Spinal cord (tissue), 10 donors: ENCODE results near the gene CEP170B. TPM values are rescaled to one million over a fixed set of nuclear protein-coding genes. Genes with fewer than 3 reads are reported as not detected.
"Not testable (repeated sequence)": the region's sequence is repeated elsewhere in the genome, so short reads cannot be mapped to it uniquely, and the experiment has no call there.

ENCODE experiments used
- DNase-seq, 6 donors: peaks; one replicate each; pipeline versions ENCODE4 v3.0.0 to v3.0.0-alpha.2; 2013 to 2015; ENCODE audit warnings: low spot score in 6 of 6, low read depth in 4 of 6
- H3K27ac ChIP-seq: one replicate; pipeline ENCODE4 v1.5.1; 2013; ENCODE audit warnings: low read depth, low read length, control low read depth
- H3K27me3 ChIP-seq: one replicate; pipeline ENCODE4 v1.6.1; 2013; ENCODE audit warnings: low read length; ENCODE audit not compliant: control insufficient read depth, insufficient read depth
- H3K36me3 ChIP-seq: one replicate; pipeline ENCODE4 v1.6.1; 2013; ENCODE audit warnings: low read length; ENCODE audit not compliant: control insufficient read depth, insufficient read depth
- H3K4me1 ChIP-seq: one replicate; pipeline ENCODE4 v1.6.1; 2013; ENCODE audit warnings: low read length; ENCODE audit not compliant: control insufficient read depth, insufficient read depth
- H3K4me3 ChIP-seq: one replicate; pipeline ENCODE4 v1.5.1; 2013; ENCODE audit warnings: low read depth, low read length, control low read depth
- H3K9me3 ChIP-seq: one replicate; pipeline ENCODE4 v1.6.1; 2013; ENCODE audit warnings: low read length; ENCODE audit not compliant: control insufficient read depth, insufficient read depth
- WGBS: methylation state at CpG from one replicate; pipeline ENCODE4 v1.1.5; 2013; ENCODE audit warnings: missing lambda C conversion rate; ENCODE audit not compliant: insufficient coverage; 5-methylcytosine and 5-hydroxymethylcytosine counted together
- polyA plus RNA-seq, 2 donors: library from polyadenylated mRNA; unstranded; fragments of 120-200 nt; gene quantifications; one replicate each; pipeline ENCODE4 v1.2.1, GENCODE V29; 2013; ENCODE audit not compliant: insufficient read length in 2 of 2
- total RNA-seq, 2 donors: library from RNA; depleted of rRNA in 1 of 2; stranded (reverse); fragments of 120-200 nt in 1 of 2; fragments of >200 nt in 1 of 2; gene quantifications; one replicate each; pipeline versions ENCODE4 v1.2.3 to v1.2.4, GENCODE V29; 2013 to 2014
- donor health status: healthy.

CEP170B gene
- total and polyA plus RNA-seq, 4 donors, result 11.0 to 41.4 (median 28.0) TPM

DNA sequence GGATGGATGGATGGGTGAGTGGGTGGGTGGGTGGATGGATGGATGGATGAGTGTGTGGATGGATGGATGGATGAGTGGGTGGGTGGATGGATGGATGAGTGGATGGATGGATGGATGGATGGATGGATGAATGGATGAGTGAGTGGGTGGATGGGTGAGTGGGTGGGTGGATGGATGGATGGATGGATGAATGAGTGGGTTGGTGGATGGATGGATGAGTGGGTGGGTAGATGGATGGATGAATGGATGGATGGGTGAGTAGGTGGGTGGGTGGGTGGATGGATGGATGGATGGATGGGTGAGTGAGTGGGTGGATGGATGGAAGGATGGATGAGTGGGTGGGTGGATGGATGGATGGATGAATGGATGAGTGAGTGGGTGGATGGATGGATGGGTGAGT is 25.2 kb downstream of the CEP170B start:
- not testable (repeated sequence) for H3K9me3 ChIP-seq, H3K4me1 ChIP-seq, H3K27ac ChIP-seq, H3K27me3 ChIP-seq, DNase-seq, H3K4me3 ChIP-seq
- H3K36me3 ChIP-seq, result peaks cover 81% of the 10 kb centered on the region

DNA sequence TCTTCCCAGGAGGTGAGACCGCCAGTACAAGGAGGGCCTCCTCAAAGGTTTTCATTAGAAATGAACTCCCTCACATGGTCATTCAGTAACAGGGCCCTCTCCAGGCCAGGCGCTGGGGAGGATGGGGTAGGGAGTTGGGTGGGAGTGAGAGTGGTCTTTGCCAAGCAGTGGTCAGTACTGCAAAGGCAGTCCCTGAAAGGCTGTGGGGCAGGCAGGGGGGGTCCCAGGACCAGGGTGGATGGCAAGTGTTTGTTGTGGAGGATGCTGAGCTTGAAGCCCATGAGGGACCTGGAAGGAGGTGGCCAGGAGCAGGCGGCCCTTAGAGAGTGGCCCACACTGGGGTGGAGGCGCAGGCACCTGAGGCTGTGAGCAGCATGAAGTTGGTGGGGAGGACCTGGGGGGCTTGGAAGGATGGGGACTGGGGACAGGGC is 26.1 kb downstream of the CEP170B start:
- peaks cover 81% of the 10 kb centered on the region for H3K36me3 ChIP-seq
- peaks cover 7% of the 10 kb centered on the region for H3K4me1 ChIP-seq
- no peaks in the 10 kb centered on the region for H3K9me3 ChIP-seq
- WGBS, result 100% methylated on average over 3 of the region's 4 CpGs
- DNase-seq, result no peak
- no peak overlapping the region for H3K27ac ChIP-seq
- no peaks in the 10 kb centered on the region for H3K27me3 ChIP-seq
- no peak overlapping the region for H3K4me3 ChIP-seq

DNA sequence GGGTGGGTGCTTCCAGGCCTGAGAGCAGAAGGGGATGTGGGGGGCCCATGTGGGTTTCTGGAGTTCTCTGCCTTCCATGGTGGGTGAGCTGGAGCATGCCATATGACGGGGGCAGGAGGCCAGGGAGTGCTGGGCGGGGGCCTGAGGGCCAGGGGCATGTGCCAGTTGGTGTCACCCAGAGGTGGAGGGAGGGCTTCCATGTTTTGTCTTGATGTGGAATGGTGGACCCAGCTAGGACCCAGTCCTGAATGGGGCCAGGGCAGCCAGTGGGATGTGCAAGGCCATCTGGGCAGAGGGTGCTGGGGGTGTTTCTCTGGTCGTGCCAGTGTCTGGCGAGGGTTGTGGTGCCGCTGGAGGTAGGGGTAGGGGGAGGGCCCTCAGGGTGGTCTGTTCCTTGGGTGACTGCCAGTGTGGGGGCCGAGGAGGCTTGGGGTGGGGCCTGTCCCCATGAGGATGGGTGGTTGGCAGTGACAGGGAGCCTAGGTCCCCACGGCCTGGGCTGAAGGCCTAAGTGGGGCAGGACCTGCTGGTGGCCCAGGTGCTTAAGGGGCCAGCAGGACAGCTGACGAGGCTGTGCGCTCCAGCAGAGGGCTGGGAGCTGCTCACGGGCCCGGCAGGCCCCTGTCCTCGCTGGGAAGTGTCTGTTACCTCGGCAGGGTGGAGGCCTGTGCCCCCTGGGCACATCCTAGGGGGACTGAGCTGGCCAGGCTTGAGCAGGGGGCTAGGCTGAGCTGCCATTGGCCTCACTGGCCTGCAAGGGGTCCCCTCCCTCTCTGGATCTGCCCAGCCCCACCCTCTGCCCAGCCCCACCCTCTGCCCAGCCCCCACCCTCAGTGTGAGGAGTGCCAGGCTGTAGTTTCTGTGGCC is 26.8 kb downstream of the CEP170B start:
- no peak for DNase-seq
- peaks cover 75% of the 10 kb centered on the region for H3K36me3 ChIP-seq
- H3K9me3 ChIP-seq, result no peaks in the 10 kb centered on the region
- no peak overlapping the region for H3K4me3 ChIP-seq
- 81% methylated on average over 10 of the region's 13 CpGs for WGBS
- peaks cover 12% of the 10 kb centered on the region for H3K4me1 ChIP-seq
- H3K27me3 ChIP-seq, result no peaks in the 10 kb centered on the region
- no peak overlapping the region for H3K27ac ChIP-seq

DNA sequence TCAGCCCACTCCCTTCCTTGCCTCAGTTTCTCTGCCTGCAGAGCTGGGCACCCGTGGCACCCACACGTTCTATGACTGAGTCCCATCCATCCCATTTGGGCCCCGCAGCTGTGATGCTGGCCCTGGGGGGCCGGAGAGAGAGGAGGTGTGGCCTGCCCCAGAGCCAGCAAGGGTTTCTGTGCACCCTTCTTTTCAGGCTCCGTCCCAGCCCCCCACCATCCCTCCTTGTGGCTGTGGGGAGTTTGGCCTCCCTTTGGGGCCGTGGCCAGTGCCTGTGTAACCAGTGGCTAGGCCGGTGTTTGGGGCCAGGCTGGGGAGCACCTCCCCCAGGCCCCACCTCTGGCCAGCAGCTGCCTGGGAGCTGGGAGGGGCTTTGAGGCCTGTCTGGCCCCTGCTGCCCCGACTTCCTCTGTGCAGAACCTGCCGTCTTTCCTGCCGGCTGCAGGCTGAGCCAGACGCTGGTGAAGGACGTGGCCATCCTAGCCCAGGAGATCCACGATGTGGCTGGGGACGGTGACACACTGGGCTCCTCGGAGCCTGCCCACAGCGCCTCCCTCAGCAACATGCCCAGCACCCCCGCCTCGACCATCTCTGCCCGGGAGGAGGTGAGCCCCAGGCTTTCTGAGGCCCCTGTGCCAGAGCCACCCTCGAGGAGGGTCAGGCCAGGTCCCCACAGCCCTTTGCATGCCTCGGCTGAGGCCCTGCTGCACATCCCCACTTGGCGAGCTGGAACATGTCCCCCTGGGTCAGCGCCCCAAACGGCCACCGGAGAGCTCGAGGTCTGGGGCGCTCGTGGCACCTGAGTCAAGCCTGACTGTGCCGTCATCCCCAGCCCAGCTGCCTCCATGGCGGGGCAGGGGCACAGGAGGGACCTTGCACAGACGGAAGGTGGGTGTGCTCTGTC is 27.7 kb downstream of the CEP170B start:
- WGBS, result 77% methylated on average over 30 of the region's 31 CpGs
- Histone ChIP-seq H3K9me3 (no peaks in the 10 kb centered on the region), H3K4me1 (peaks cover 12% of the 10 kb centered on the region), H3K27ac (no peak overlapping the region), H3K27me3 (no peaks in the 10 kb centered on the region), H3K4me3 (no peak overlapping the region), H3K36me3 (peaks cover 71% of the 10 kb centered on the region)
- no peak for DNase-seq

DNA sequence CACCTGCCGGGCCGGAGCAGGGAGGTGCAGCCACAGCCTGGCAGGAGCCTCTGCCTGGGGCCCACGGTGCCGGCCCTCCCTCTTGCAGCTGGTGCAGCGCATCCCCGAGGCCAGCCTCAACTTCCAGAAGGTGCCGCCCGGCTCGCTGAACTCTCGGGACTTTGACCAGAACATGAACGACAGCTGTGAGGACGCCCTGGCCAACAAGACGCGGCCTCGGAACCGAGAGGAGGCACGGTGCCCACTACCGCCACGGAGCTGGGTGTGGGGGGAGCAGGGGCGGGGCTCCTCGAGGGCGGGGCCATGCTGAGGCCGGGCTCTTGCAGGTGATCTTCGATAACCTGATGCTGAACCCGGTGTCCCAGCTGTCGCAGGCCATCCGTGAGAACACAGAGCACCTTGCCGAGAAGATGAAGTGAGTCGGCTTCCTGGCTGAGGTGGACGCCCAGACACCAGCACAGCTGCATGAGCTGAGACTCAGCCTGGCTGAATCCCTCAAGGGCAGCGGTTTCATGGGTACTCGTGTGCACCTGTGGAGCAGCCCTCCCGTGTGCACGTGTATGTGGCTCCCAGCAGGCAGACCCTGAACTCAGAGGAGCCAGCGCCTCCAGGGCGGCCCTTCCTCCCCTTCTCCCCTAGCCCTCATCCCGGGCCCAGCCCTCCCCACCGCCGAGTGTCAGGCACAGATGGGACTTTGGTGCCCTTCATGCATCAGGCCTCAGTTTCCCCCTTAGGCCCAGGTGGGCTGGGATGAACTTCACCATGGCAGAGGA is 28.6 kb downstream of the CEP170B start:
- Histone ChIP-seq H3K4me1 (peaks cover 12% of the 10 kb centered on the region), H3K36me3 (peaks cover 67% of the 10 kb centered on the region), H3K27ac (no peak overlapping the region), H3K9me3 (no peaks in the 10 kb centered on the region), H3K4me3 (no peak overlapping the region), H3K27me3 (no peaks in the 10 kb centered on the region)
- no peak for DNase-seq
- 83% methylated on average over 39 of the region's 39 CpGs for WGBS

DNA sequence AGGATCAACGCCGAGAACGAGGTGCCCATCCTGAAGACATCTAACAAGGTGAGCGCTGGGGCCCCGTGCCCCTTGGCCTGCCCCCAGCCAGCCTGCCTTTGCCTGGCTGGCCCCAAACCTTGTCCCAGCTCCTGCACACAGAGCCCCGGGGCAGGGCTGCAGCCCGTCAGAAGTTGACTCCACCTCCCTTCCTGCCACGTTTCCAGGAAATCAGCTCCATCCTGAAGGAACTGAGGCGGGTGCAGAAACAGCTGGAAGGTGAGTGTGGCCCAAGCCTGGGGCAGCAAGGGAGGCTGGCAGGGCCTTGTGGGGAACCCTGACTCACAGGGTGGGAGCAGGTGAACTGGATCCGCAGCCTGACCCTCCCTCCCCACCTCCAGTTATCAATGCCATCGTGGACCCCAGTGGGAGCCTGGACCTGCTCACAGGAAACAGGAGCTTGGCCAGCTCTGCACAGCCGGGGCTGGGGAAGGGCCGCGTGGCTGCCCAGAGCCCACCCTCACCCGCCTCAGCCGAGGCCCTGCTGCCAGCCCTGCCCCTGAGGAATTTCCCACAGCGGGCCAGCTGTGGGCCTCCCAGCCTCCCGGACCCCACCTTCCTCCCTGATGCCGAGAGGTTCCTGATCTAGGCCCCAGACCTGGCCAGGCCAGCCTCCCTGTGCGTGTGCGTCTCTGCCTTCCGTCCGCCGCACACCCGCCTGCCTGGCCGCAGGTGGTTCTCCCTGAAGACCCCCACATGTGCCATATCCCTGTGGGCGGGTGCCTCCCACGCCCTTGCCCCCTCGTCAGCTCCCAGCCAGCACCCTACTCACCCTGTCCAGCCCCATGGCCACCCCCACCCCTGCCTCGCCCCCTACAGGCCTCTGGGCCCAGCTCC is 29.5 kb downstream of the CEP170B start:
- Histone ChIP-seq H3K4me1 (peaks cover 12% of the 10 kb centered on the region), H3K27me3 (no peaks in the 10 kb centered on the region), H3K36me3 (peaks cover 58% of the 10 kb centered on the region), H3K9me3 (no peaks in the 10 kb centered on the region), H3K4me3 (no peak overlapping the region), H3K27ac (no peak overlapping the region)
- WGBS, result 88% methylated on average over 25 of the region's 30 CpGs
- no peak for DNase-seq

DNA sequence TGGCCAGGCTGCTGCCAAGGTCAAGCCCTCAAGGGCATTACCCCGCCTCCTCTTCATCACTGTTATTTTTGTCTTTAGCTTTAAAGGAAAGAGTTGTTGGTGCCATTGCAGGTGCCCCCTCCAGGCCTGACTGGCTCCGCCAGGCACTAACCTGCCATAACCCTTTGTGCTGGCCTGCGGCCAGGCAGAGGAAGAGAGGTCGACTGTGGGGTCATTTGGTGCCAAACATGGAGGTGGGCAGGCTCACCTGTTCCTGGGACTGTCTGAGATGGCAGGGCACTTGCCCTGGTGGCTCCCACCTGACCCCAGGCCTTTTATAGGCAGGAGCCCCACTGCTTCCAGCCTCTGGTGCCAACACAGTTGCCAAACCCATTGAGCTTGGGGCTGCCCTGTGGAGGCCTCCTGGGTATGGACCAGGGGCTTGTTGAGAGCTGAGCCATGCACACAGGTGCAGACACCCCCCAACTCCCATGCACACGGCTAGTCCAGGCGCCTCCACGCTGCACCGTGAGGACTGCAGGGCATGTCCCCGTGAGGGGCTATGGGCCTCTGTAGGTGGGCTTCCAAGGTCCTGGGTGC is 30.2 kb downstream of the CEP170B start:
- WGBS, result 89% methylated on average over 9 of the region's 9 CpGs
- no peak overlapping the region for H3K27ac ChIP-seq
- no peaks in the 10 kb centered on the region for H3K9me3 ChIP-seq
- H3K4me3 ChIP-seq, result no peak overlapping the region
- peaks cover 57% of the 10 kb centered on the region for H3K36me3 ChIP-seq
- no peak for DNase-seq
- H3K27me3 ChIP-seq, result no peaks in the 10 kb centered on the region
- H3K4me1 ChIP-seq, result peaks cover 12% of the 10 kb centered on the region

DNA sequence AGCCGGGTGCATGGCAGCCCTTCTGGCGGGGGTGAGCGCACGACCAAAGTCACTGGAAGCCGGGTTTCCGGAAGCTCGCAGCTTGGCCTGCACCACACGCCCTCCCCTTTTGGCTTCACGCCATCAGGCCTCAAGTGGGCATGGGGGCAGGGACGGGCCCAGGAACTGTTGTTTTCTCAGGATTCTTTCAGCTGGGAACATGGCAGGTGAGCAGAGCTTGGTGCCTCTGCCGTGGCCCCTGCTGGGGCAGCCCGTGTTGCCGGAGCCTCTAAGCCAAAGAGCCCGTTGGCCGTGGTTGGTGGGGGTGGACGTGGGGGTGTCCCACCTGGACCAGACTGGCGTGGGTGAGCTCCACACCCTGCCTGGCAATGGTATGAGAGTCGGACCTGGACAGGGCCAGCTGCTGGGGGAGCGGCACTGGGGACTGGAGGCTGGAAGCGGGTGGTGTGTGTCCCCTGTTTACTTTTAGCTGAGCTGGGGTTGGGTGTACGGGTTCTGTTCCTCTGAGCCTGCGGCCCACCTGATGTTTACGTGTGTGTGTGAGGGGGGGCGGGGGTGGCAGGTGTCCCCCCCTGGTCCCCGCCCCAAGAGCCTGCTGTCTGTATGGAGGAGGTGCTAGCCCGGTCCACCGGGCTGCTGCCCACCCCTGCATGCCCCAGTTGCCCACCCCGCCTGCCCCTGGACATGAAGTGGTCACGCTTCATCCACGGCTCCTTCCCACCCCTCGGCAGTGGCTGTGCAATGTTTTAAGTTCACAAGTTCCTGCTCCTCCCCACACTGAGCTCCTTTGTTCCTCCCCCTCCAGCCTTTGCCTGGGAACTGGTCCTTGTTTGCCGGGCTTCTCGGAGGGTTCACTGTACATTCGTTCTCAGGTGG is 31.0 kb downstream of the CEP170B start:
- 69% methylated on average over 29 of the region's 34 CpGs for WGBS
- peak in 2 of 6 donors; percentile 46 to 52 for DNase-seq
- Histone ChIP-seq H3K4me3 (no peak overlapping the region), H3K27me3 (no peaks in the 10 kb centered on the region), H3K4me1 (peaks cover 12% of the 10 kb centered on the region), H3K27ac (no peak overlapping the region), H3K36me3 (peaks cover 57% of the 10 kb centered on the region), H3K9me3 (no peaks in the 10 kb centered on the region)
